Measurements from ENCODE around the gene SLC35B4.
"Not testable (repeated sequence)": the region's sequence is repeated elsewhere in the genome, so short reads cannot be mapped to it uniquely, and the experiment has no call there.

SLC35B4 gene

DNA sequence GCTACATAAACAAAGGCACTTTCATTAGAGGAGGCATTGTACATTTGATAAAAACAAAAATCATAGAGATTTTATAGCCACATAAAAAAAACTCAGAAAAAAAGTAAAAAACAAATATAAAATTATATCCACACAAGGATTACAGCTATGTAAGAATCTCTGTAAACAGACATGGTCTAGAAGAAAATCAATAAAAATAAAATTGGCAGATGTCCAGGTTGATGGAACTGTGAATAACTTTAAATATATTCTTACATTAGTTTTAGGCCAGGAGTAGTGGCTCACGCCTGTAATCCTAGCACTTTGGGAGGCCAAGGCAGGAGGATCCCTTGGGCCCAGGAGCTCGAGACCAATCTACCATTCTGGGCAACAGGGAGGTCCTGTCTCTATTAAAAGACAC lies 19.2 kb downstream of the SLC35B4 start:
- H3K36me3 ChIP-seq (ENCODE audit: control insufficient read depth in 1 of 2, insufficient read depth in 2 of 2, low read length in 2 of 2) = peaks cover 18 to 24% of the 10 kb centered on the region in 2 experiments
- no CpG with 5 or more reads among the region's 2 CpGs for WGBS (ENCODE audit: extremely low coverage, insufficient coverage, insufficient read length)

DNA sequence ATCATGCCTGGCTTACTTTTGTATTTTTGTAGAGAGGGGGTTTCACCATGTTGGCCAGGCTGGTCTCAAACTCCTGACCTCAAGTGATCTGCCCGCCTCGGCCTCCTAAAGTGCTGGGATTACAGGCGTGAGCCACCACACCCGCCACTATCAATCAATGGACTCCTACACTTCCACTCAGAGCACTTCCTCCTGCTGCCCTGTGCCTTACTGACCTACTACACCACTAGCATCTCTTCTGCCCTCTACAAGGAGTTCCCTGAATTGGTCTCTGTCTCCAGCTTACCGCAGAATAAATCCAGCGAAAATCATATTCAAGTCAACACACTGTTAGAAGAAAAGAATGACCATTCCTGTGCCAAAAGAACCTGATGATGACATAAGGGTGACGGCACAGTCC lies 20.7 kb downstream of the SLC35B4 start:
- not testable (repeated sequence) for H3K4me3 ChIP-seq (ENCODE audit: low read depth, low read length); H4K8ac ChIP-seq (ENCODE audit: low read depth, low read length); H2BK120ac ChIP-seq (ENCODE audit: insufficient read depth, low read length, poor library complexity); H3K27me3 ChIP-seq (ENCODE audit: insufficient read depth, low read length); H2BK5ac ChIP-seq (ENCODE audit: low read depth, low read length, poor library complexity); DNase-seq; H4K12ac ChIP-seq (ENCODE audit: low read depth, low read length); H3K23ac ChIP-seq (ENCODE audit: low read length); H3K9me3 ChIP-seq (ENCODE audit: insufficient read depth, low read depth, low read length); H3K79me2 ChIP-seq (ENCODE audit: control insufficient read depth, insufficient read depth, low read length, poor library complexity); H2AK5ac ChIP-seq (ENCODE audit: low read length); H3K4me2 ChIP-seq (ENCODE audit: low read length); H2BK12ac ChIP-seq (ENCODE audit: low read length); H2AFZ ChIP-seq (ENCODE audit: insufficient read depth, low read length, poor library complexity); H3K4me1 ChIP-seq (ENCODE audit: control insufficient read depth in 1 of 2, insufficient read depth in 2 of 2, low read length in 2 of 2); H4K91ac ChIP-seq (ENCODE audit: low read depth, low read length); H3K14ac ChIP-seq (ENCODE audit: low read length); H3K9ac ChIP-seq (ENCODE audit: low read length); H3K18ac ChIP-seq (ENCODE audit: low read length); H3K4ac ChIP-seq (ENCODE audit: low read depth, low read length); H3K79me1 ChIP-seq (ENCODE audit: low read length); H3K27ac ChIP-seq (ENCODE audit: low read depth, low read length)
- peaks cover 18 to 22% of the 10 kb centered on the region in 2 experiments for H3K36me3 ChIP-seq (ENCODE audit: control insufficient read depth in 1 of 2, insufficient read depth in 2 of 2, low read length in 2 of 2)
- WGBS (ENCODE audit: extremely low coverage, insufficient coverage, insufficient read length) = no CpG with 5 or more reads among the region's 7 CpGs

More for the DNA sequence above, 19.2 kb downstream of the SLC35B4 start:
- H3K79me1 ChIP-seq (ENCODE audit: low read length) = no peaks in the 10 kb centered on the region
- H3K4me2 ChIP-seq (ENCODE audit: low read length) = no peak overlapping the region
- H2BK120ac ChIP-seq (ENCODE audit: insufficient read depth, low read length, poor library complexity) = no peak overlapping the region
- no peak overlapping the region for H3K27ac ChIP-seq (ENCODE audit: low read depth, low read length)
- no peak overlapping the region for H3K4ac ChIP-seq (ENCODE audit: low read depth, low read length)
- H3K27me3 ChIP-seq (ENCODE audit: insufficient read depth, low read length) = no peaks in the 10 kb centered on the region
- DNase-seq = no peak
- H3K23ac ChIP-seq (ENCODE audit: low read length) = no peak overlapping the region
- no peak overlapping the region for H4K8ac ChIP-seq (ENCODE audit: low read depth, low read length)
- H3K4me3 ChIP-seq (ENCODE audit: low read depth, low read length) = no peak overlapping the region
- H2BK5ac ChIP-seq (ENCODE audit: low read depth, low read length, poor library complexity) = no peak overlapping the region
- no peaks in the 10 kb centered on the region for H3K4me1 ChIP-seq (ENCODE audit: control insufficient read depth in 1 of 2, insufficient read depth in 2 of 2, low read length in 2 of 2)
- no peak overlapping the region for H3K14ac ChIP-seq (ENCODE audit: low read length)
- H3K79me2 ChIP-seq (ENCODE audit: control insufficient read depth, insufficient read depth, low read length, poor library complexity) = no peaks in the 10 kb centered on the region
- peaks cover 2% of the 10 kb centered on the region for H3K9me3 ChIP-seq (ENCODE audit: insufficient read depth, low read depth, low read length)
- H2AFZ ChIP-seq (ENCODE audit: insufficient read depth, low read length, poor library complexity) = no peak overlapping the region
- H2AK5ac ChIP-seq (ENCODE audit: low read length) = no peak overlapping the region
- H3K9ac ChIP-seq (ENCODE audit: low read length) = no peak overlapping the region
- H4K91ac ChIP-seq (ENCODE audit: low read depth, low read length) = no peak overlapping the region
- no peak overlapping the region for H2BK12ac ChIP-seq (ENCODE audit: low read length)
- H4K12ac ChIP-seq (ENCODE audit: low read depth, low read length) = no peak overlapping the region
- H3K18ac ChIP-seq (ENCODE audit: low read length) = no peak overlapping the region

DNA sequence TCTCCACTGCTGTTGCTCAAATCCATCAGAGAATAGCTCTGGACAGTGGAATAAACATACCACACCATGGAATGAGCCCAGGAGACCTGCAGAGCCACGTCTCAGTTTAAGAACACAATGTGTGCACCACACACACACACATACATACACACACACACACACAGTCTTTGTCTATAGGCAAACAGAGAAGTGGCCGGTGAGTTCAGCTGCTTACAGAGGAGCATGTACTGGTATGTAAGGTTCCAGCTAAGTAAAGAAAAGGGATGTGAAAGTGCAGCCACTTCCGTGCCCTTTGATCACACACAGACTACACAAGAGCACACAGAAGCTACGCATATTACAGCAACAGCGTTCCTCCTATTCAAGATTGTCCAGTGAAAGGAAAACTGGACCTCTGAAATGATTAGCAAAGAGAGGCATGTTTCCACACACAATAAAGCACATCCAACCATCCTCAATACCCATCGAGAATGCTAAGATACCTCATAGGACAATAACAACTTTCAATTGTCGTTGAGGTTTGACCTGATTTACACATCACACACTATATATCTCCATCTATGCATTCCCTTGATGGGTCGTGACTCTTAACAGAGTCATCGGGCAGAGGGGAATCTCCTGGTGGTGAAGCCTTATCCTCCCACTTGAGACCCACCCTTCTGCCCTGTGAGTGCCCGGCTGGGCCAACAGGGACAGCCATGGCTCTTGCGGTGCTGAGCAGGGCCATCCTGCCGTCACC lies 23.6 kb downstream of the SLC35B4 start:
- Histone ChIP-seq H3K9ac (ENCODE audit: low read length) (no peak overlapping the region), H2BK12ac (ENCODE audit: low read length) (no peak overlapping the region), H3K18ac (ENCODE audit: low read length) (no peak overlapping the region), H3K4me3 (ENCODE audit: low read depth, low read length) (peak overlapping the region; percentile 46), H2AK5ac (ENCODE audit: low read length) (no peak overlapping the region), H3K9me3 (ENCODE audit: insufficient read depth, low read depth, low read length) (peaks cover 2% of the 10 kb centered on the region), H3K27me3 (ENCODE audit: insufficient read depth, low read length) (no peaks in the 10 kb centered on the region), H4K12ac (ENCODE audit: low read depth, low read length) (no peak overlapping the region), H3K79me1 (ENCODE audit: low read length) (no peaks in the 10 kb centered on the region), H3K36me3 (ENCODE audit: control insufficient read depth in 1 of 2, insufficient read depth in 2 of 2, low read length in 2 of 2) (peaks cover 16 to 18% of the 10 kb centered on the region in 2 experiments), H3K4me2 (ENCODE audit: low read length) (no peak overlapping the region), H2AFZ (ENCODE audit: insufficient read depth, low read length, poor library complexity) (no peak overlapping the region), H3K4me1 (ENCODE audit: control insufficient read depth in 1 of 2, insufficient read depth in 2 of 2, low read length in 2 of 2) (no peaks in the 10 kb centered on the region), H3K14ac (ENCODE audit: low read length) (no peak overlapping the region), H4K91ac (ENCODE audit: low read depth, low read length) (no peak overlapping the region), H3K27ac (ENCODE audit: low read depth, low read length) (no peak overlapping the region), H3K23ac (ENCODE audit: low read length) (no peak overlapping the region), H2BK120ac (ENCODE audit: insufficient read depth, low read length, poor library complexity) (no peak overlapping the region), H3K4ac (ENCODE audit: low read depth, low read length) (no peak overlapping the region), H4K8ac (ENCODE audit: low read depth, low read length) (no peak overlapping the region), H3K79me2 (ENCODE audit: control insufficient read depth, insufficient read depth, low read length, poor library complexity) (no peaks in the 10 kb centered on the region), H2BK5ac (ENCODE audit: low read depth, low read length, poor library complexity) (no peak overlapping the region)
- DNase-seq = no peak
- WGBS (ENCODE audit: extremely low coverage, insufficient coverage, insufficient read length) = no CpG with 5 or more reads among the region's 12 CpGs

- WGBS (ENCODE audit: extremely low coverage, insufficient coverage, insufficient read length) = no CpG with 5 or more reads among the region's 3 CpGs
- no peak overlapping the region for H2AFZ ChIP-seq (ENCODE audit: insufficient read depth, low read length, poor library complexity)
- no peak overlapping the region for H2BK12ac ChIP-seq (ENCODE audit: low read length)
- no peak overlapping the region for H3K4me3 ChIP-seq (ENCODE audit: low read depth, low read length)
- no peaks in the 10 kb centered on the region for H3K79me2 ChIP-seq (ENCODE audit: control insufficient read depth, insufficient read depth, low read length, poor library complexity)
- H2BK120ac ChIP-seq (ENCODE audit: insufficient read depth, low read length, poor library complexity) = no peak overlapping the region
- H2AK5ac ChIP-seq (ENCODE audit: low read length) = no peak overlapping the region
- H2BK5ac ChIP-seq (ENCODE audit: low read depth, low read length, poor library complexity) = no peak overlapping the region
- H3K79me1 ChIP-seq (ENCODE audit: low read length) = no peaks in the 10 kb centered on the region
- peaks cover 12 to 13% of the 10 kb centered on the region in 2 experiments for H3K36me3 ChIP-seq (ENCODE audit: control insufficient read depth in 1 of 2, insufficient read depth in 2 of 2, low read length in 2 of 2)
- H3K9ac ChIP-seq (ENCODE audit: low read length) = no peak overlapping the region
- no peaks in the 10 kb centered on the region for H3K27me3 ChIP-seq (ENCODE audit: insufficient read depth, low read length)
- H3K4me1 ChIP-seq (ENCODE audit: control insufficient read depth in 1 of 2, insufficient read depth in 2 of 2, low read length in 2 of 2) = no peaks in the 10 kb centered on the region
- H3K9me3 ChIP-seq (ENCODE audit: insufficient read depth, low read depth, low read length) = peaks cover 2% of the 10 kb centered on the region
- H3K27ac ChIP-seq (ENCODE audit: low read depth, low read length) = no peak overlapping the region
- no peak overlapping the region for H4K91ac ChIP-seq (ENCODE audit: low read depth, low read length)
- no peak overlapping the region for H4K8ac ChIP-seq (ENCODE audit: low read depth, low read length)
- DNase-seq = no peak
- no peak overlapping the region for H4K12ac ChIP-seq (ENCODE audit: low read depth, low read length)
- H3K4ac ChIP-seq (ENCODE audit: low read depth, low read length) = no peak overlapping the region
- no peak overlapping the region for H3K23ac ChIP-seq (ENCODE audit: low read length)
- H3K18ac ChIP-seq (ENCODE audit: low read length) = no peak overlapping the region
- H3K4me2 ChIP-seq (ENCODE audit: low read length) = no peak overlapping the region
- H3K14ac ChIP-seq (ENCODE audit: low read length) = no peak overlapping the region
These were observed 26.4 kb downstream of the SLC35B4 start for GRCh38 chr7:134290286-134290685.

Measured in trophoblast cell (in vitro differentiated cells and primary cell).